ENCODE results near the gene PRSS27. TPM values are rescaled to one million over a fixed set of nuclear protein-coding genes. Genes with fewer than 3 reads are reported as not detected.

PRSS27 gene
- total and polyA plus RNA-seq, 2 of the 8 experiments (the other 6 are each of a cell fraction or from before 2014, with no cell fraction given), result 1.3 to 7.5 TPM

DNA sequence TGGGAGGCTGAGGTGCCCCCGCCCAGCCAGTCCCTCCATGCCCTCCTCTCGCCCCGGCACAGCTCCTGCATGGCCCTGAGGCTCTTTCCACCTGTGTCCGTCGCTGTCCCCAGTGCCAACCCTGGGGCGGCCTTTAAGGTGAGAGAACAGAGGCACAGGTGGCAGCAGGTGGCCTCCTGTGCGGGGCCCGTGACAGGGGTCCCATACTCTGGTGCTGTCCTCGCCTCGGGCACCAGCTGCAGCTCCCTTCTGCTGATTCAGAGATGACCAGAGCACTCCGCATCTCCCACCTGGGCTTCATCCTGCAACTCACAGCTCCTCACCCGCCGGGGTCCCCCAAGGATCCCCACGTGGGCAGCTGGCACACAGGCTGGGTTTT lies 8.0 kb downstream of the PRSS27 start:
- peaks cover 4 to 11% (median 9%) of the 10 kb centered on the region in 4 experiments; a peak in 5 of 8 replicates for H3K36me3 ChIP-seq (ENCODE audit: control insufficient read depth in 2 of 4, insufficient read depth in 4 of 4, low read length in 3 of 4)
- H3K9me3 ChIP-seq (ENCODE audit: insufficient read depth in 2 of 2, low read depth in 1 of 2, low read length in 1 of 2), result no peaks in the 10 kb centered on the region
- CTCF ChIA-PET (ENCODE audit: partially characterized antibody), result interaction anchor here (0.5 to 1.1 kb wide), 2 partner anchors 20 to 417 kb away, joined by 3 to 4 read pairs; no protein-coding TSS in a partner anchor
- H3K4me2 ChIP-seq (ENCODE audit: insufficient read depth in 1 of 2, low read depth in 2 of 2, low read length in 2 of 2), result no peak overlapping the region
- 90% methylated on average over 14 of the region's 14 CpGs; no CpG with 5 or more reads in 1 of the 2 experiments for WGBS, 2 experiments (ENCODE audit: extremely low coverage in 1 of 2, insufficient coverage in 1 of 2, insufficient read length in 1 of 2, insufficient replicate concordance in 2 of 2, low coverage in 1 of 2, low lambda C conversion rate in 2 of 2, missing lambda C conversion rate in 1 of 2)
- no peak overlapping the region for H4K8ac ChIP-seq (ENCODE audit: extremely low read depth, insufficient read depth, low read length)
- H2BK15ac ChIP-seq (ENCODE audit: low read length), result no peak overlapping the region
- no peaks in the 10 kb centered on the region for H3K79me2 ChIP-seq (ENCODE audit: control insufficient read depth in 1 of 2, insufficient read depth in 2 of 2, low read length in 2 of 2)
- no peak overlapping the region for H3K18ac ChIP-seq (ENCODE audit: extremely low read depth, low read length)
- H3K4me3 ChIP-seq (ENCODE audit: extremely low read depth in 1 of 4, insufficient read depth in 2 of 4, low read depth in 3 of 4, low read length in 4 of 4), result no peak overlapping the region
- H2AK5ac ChIP-seq (ENCODE audit: low read depth, low read length), result no peak overlapping the region
- POLR2A ChIA-PET (ENCODE audit: partially characterized antibody), result interaction anchor here (0.9 to 1.6 kb wide), 4 partner anchors 9 to 31 kb away, joined by 3 to 4 read pairs (median 3); no protein-coding TSS in a partner anchor
- peaks cover 2% of the 10 kb centered on the region; the same call in 1 of the 2 replicates for H3K23me2 ChIP-seq (ENCODE audit: low read depth, low read length)
- H3K9ac ChIP-seq (replicated peaks in 1 of 4; ENCODE audit: extremely low read depth in 1 of 4, low read depth in 3 of 4, low read length in 3 of 4), result no peak overlapping the region
- no peak overlapping the region for H4K5ac ChIP-seq (ENCODE audit: insufficient read length, low read depth, low read length)
- H3K4me1 ChIP-seq (replicated peaks in 1 of 4; ENCODE audit: control insufficient read depth in 3 of 4, insufficient read depth in 4 of 4, low read length in 3 of 4), result peaks cover 0 to 3% (median 1%) of the 10 kb centered on the region in 4 experiments; a peak in 3 of 7 replicates
- H2BK5ac ChIP-seq (ENCODE audit: low read depth, low read length), result no peak overlapping the region
- no peak overlapping the region for H2BK120ac ChIP-seq (replicated peaks; ENCODE audit: low read depth, low read length)
- FAIRE-seq (no peak), DNase-seq (ENCODE audit: low read depth in 1 of 2, low spot score in 2 of 2) (no peak)
- H2BK12ac ChIP-seq (ENCODE audit: low read depth, low read length), result no peak overlapping the region
- H3K23ac ChIP-seq (ENCODE audit: insufficient read length), result no peak overlapping the region
- H4K20me1 ChIP-seq (replicated peaks in 1 of 2; ENCODE audit: control insufficient read depth in 1 of 2, insufficient read depth in 2 of 2, low read length in 2 of 2), result peaks cover 8 to 18% of the 10 kb centered on the region in 2 experiments
- H3K56ac ChIP-seq (replicated peaks; ENCODE audit: insufficient read length, low read depth, low read length), result no peak overlapping the region
- no peaks in the 10 kb centered on the region; a peak in 1 of 7 replicates for H3K27me3 ChIP-seq (replicated peaks in 1 of 4; ENCODE audit: control insufficient read depth in 3 of 4, extremely low read depth in 1 of 4, insufficient read depth in 3 of 4, low read length in 3 of 4)
- no peak overlapping the region for H2BK20ac ChIP-seq (ENCODE audit: low read length)
- H4K91ac ChIP-seq (replicated peaks; ENCODE audit: insufficient read length, low read length), result no peak overlapping the region
- H3K79me1 ChIP-seq (ENCODE audit: low read depth, low read length), result no peaks in the 10 kb centered on the region
- H3K14ac ChIP-seq (ENCODE audit: insufficient read length), result no peak overlapping the region
- H2AFZ ChIP-seq (ENCODE audit: low read length), result no peak overlapping the region
- no peak overlapping the region for H3K4ac ChIP-seq (replicated peaks; ENCODE audit: insufficient read length, low read depth, low read length)
- H3K27ac ChIP-seq (ENCODE audit: low read depth, low read length), result no peak overlapping the region
- no peak for TF ChIP-seq BACH1 (IDR thresholded peaks at IDR 0.05; ENCODE audit: low read length)
- no peak for TF ChIP-seq ZNF274 (IDR thresholded peaks at IDR 0.05; ENCODE audit: borderline replicate concordance, extremely low read depth, low read length)
- TF ChIP-seq FOSL1 (IDR thresholded peaks at IDR 0.05; ENCODE audit: insufficient read depth, low read depth, low read length), result no peak
